ENCODE results near the gene EPHB4. TPM values are rescaled to one million over a fixed set of nuclear protein-coding genes. Genes with fewer than 3 reads are reported as not detected.
"Not testable (repeated sequence)": the region's sequence is repeated elsewhere in the genome, so short reads cannot be mapped to it uniquely, and the experiment has no call there.

Gene EPHB4
- total RNA-seq, 1 donor from 2014 or later, result 20.3 TPM

GRCh38 chr7:100859856-100860255 lies 32.5 kb upstream of the EPHB4 start:
- Histone ChIP-seq H3K4me1 (peaks cover 11% of the 10 kb centered on the region), H3K9me3 (replicated peaks) (no peaks in the 10 kb centered on the region), H3K4me3 (no peak overlapping the region), H3K36me3 (peaks cover 26% of the 10 kb centered on the region), H3K27ac (replicated peaks) (no peak overlapping the region), H3K27me3 (ENCODE audit: low read depth) (no peaks in the 10 kb centered on the region)
- intact Hi-C loops (cut with micrococcal nuclease), result no loop called here
- no peak for TF ChIP-seq CTCF (IDR thresholded peaks at IDR 0.05; ENCODE audit: borderline replicate concordance)
- DNase-seq, result no peak

GRCh38 chr7:100856871-100857282 lies 29.6 kb upstream of the EPHB4 start:
- Histone ChIP-seq H3K36me3 (peaks cover 26% of the 10 kb centered on the region), H3K27me3 (ENCODE audit: low read depth) (no peaks in the 10 kb centered on the region), H3K4me3 (no peak overlapping the region), H3K27ac (replicated peaks) (no peak overlapping the region), H3K4me1 (peaks cover 14% of the 10 kb centered on the region), H3K9me3 (replicated peaks) (no peaks in the 10 kb centered on the region)
- DNase-seq, result no peak
- no peak for TF ChIP-seq CTCF (IDR thresholded peaks at IDR 0.05; ENCODE audit: borderline replicate concordance)
- intact Hi-C loops (cut with micrococcal nuclease), result no loop called here

GRCh38 chr7:100855515-100855914 lies 28.2 kb upstream of the EPHB4 start:
- no peak for DNase-seq
- Histone ChIP-seq H3K9me3 (replicated peaks) (no peaks in the 10 kb centered on the region), H3K4me1 (peaks cover 18% of the 10 kb centered on the region), H3K36me3 (peaks cover 13% of the 10 kb centered on the region), H3K27ac (replicated peaks) (no peak overlapping the region), H3K27me3 (ENCODE audit: low read depth) (no peaks in the 10 kb centered on the region), H3K4me3 (no peak overlapping the region)
- intact Hi-C loops (cut with micrococcal nuclease), result no loop called here
- TF ChIP-seq CTCF (IDR thresholded peaks at IDR 0.05; ENCODE audit: borderline replicate concordance), result no peak

GRCh38 chr7:100854899-100855298 lies 27.6 kb upstream of the EPHB4 start:
- not testable (repeated sequence) for H3K36me3 ChIP-seq; DNase-seq; H3K27ac ChIP-seq (replicated peaks); H3K27me3 ChIP-seq (ENCODE audit: low read depth); H3K9me3 ChIP-seq (replicated peaks); H3K4me3 ChIP-seq
- H3K4me1 ChIP-seq, result peaks cover 18% of the 10 kb centered on the region
- intact Hi-C loops (cut with micrococcal nuclease), result loop anchor here (5.0 kb wide), 1 partner anchor 48 kb away; no protein-coding TSS in a partner anchor

GRCh38 chr7:100854146-100854895 lies 27.0 kb upstream of the EPHB4 start:
- H3K4me3 ChIP-seq, result no peak overlapping the region
- DNase-seq, result no peak
- no peak for TF ChIP-seq CTCF (IDR thresholded peaks at IDR 0.05; ENCODE audit: borderline replicate concordance)
- H3K4me1 ChIP-seq, result peaks cover 18% of the 10 kb centered on the region
- no peaks in the 10 kb centered on the region for H3K27me3 ChIP-seq (ENCODE audit: low read depth)
- H3K36me3 ChIP-seq, result peaks cover 4% of the 10 kb centered on the region
- H3K27ac ChIP-seq (replicated peaks), result no peak overlapping the region
- no peaks in the 10 kb centered on the region for H3K9me3 ChIP-seq (replicated peaks)
- intact Hi-C loops (cut with micrococcal nuclease), result loop anchor here (5.0 kb wide), 1 partner anchor 47 kb away; no protein-coding TSS in a partner anchor
